Stimulated activated CD8-positive, alpha-beta memory T cell treated with anti-CD3 and anti-CD28 coated beads, Interleukin-15, amount 100 ng/mL, for 24 hours (primary cell): ENCODE measurements around the gene LCE4A.

Experiments
- DNase-seq: peaks from one replicate; pipeline ENCODE4 v3.0.0-alpha.2; 2020; ENCODE audit warnings: low read depth

LCE4A gene

GRCh38 chr1:152745765-152746444 lies 37.9 kb downstream of the LCE4A start:
- DNase-seq = no peak

GRCh38 chr1:152747831-152748230 lies 39.9 kb downstream of the LCE4A start:
- DNase-seq = no peak

- DNase-seq = no peak
Observed at GRCh38 chr1:152752225-152752624, 44.3 kb downstream of the LCE4A start.

- no peak for DNase-seq
Observed at GRCh38 chr1:152753586-152753985, 45.6 kb downstream of the LCE4A start.

GRCh38 chr1:152756872-152757271 lies 48.9 kb downstream of the LCE4A start:
- no peak for DNase-seq

- no peak for DNase-seq
Observed at GRCh38 chr1:152757747-152758146, 49.8 kb downstream of the LCE4A start, which contains the start of gene KPRP. Gene KPRP, plus strand, starts transcription at chr1:152758025. Its CDS starts 1,564 bp downstream, at chr1:152759589.

GRCh38 chr1:152758636-152759035 lies 50.7 kb downstream of the LCE4A start:
- no peak for DNase-seq
